GM23338 (cell line): ENCODE results near the gene NXPH3.

Source experiments
- CREB1 ChIP-seq: fragments of 250-450 bp; sonication (Bioruptor Pico); IDR thresholded peaks from 2 replicates; pipeline ENCODE4 v1.5.0; 2020; ENCODE audit warnings: low read depth, mild to moderate bottlenecking, moderate library complexity
- EZH2 ChIP-seq: fragments of 200-600 bp; sonication (generic); IDR thresholded peaks from one replicate; pipeline ENCODE4 v1.8.0; 2017; ENCODE audit warnings: antibody characterized with exemption, mild to moderate bottlenecking, low read depth; ENCODE audit not compliant: unreplicated experiment
- EZH2phosphoT487 ChIP-seq: fragments of 200-600 bp; sonication (generic); IDR thresholded peaks from one replicate; pipeline ENCODE4 v1.8.1; 2018; ENCODE audit warnings: antibody characterized with exemption; ENCODE audit not compliant: unreplicated experiment
- JUNB ChIP-seq: IDR thresholded peaks from one replicate; pipeline ENCODE4 v1.6.1; 2016; ENCODE audit warnings: antibody characterized with exemption; ENCODE audit not compliant: unreplicated experiment
- NANOG ChIP-seq: IDR thresholded peaks from 2 replicates; pipeline ENCODE4 v1.6.1; 2016; ENCODE audit warnings: antibody characterized with exemption, borderline replicate concordance
- POLR2AphosphoS5 ChIP-seq: IDR thresholded peaks from 2 replicates; pipeline ENCODE4 v1.6.1; 2016; ENCODE audit warnings: antibody characterized with exemption, low read depth
- ZNF114 ChIP-seq: fragments of 250-450 bp; sonication (Bioruptor Pico); IDR thresholded peaks from 2 replicates; pipeline ENCODE4 v1.5.0; 2020; ENCODE audit warnings: mild to moderate bottlenecking, moderate library complexity
- ZNF331 ChIP-seq: fragments of 250-450 bp; sonication (Bioruptor Pico); IDR thresholded peaks from 2 replicates; pipeline ENCODE4 v1.5.0; 2020; ENCODE audit warnings: low read depth, mild to moderate bottlenecking, moderate library complexity
- TF ChIP-seq, protein P1 (sequence below), 2 experiments: fragments of 200-600 bp in 1 of 2; sonication (generic) in 1 of 2; conservative IDR thresholded peaks; 2 replicates each; pipeline versions ENCODE4 v1.5.1 to v1.6.1; 2016 to 2017; ENCODE audit warnings: antibody characterized with exemption in 2 of 2, low read depth in 2 of 2, mild to moderate bottlenecking in 2 of 2, moderate library complexity in 1 of 2
- TF ChIP-seq, protein P2 (sequence below): IDR thresholded peaks from one replicate; pipeline ENCODE4 v1.6.1; 2018; ENCODE audit warnings: antibody characterized with exemption; ENCODE audit not compliant: unreplicated experiment
- TF ChIP-seq, protein P3 (sequence below): IDR thresholded peaks from 2 replicates; pipeline ENCODE4 v1.6.1; 2016; ENCODE audit warnings: antibody characterized with exemption
- TF ChIP-seq, protein P4 (sequence below): fragments of 250-450 bp; sonication (Bioruptor Pico); IDR thresholded peaks from 2 replicates; pipeline ENCODE4 v1.5.0; 2020; ENCODE audit warnings: mild to moderate bottlenecking, moderate library complexity

DNA sequence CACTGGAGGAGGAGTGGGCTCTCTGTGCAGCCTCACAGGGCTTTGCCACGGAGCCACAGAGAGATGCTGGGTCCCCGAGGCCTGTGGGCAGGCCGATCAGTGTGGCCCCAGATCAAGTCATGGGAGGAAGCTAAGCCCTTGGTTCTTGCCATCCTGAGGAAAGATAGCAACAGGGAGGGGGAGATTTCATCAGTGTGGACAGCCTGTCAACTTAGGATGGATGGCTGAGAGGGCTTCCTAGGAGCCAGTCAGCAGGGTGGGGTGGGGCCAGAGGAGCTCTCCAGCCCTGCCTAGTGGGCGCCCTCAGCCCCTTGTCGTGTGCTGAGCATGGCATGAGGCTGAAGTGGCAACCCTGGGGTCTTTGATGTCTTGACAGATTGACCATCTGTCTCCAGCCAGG is 3.9 kb downstream of the NXPH3 start:
- TF ChIP-seq, protein P1, sequence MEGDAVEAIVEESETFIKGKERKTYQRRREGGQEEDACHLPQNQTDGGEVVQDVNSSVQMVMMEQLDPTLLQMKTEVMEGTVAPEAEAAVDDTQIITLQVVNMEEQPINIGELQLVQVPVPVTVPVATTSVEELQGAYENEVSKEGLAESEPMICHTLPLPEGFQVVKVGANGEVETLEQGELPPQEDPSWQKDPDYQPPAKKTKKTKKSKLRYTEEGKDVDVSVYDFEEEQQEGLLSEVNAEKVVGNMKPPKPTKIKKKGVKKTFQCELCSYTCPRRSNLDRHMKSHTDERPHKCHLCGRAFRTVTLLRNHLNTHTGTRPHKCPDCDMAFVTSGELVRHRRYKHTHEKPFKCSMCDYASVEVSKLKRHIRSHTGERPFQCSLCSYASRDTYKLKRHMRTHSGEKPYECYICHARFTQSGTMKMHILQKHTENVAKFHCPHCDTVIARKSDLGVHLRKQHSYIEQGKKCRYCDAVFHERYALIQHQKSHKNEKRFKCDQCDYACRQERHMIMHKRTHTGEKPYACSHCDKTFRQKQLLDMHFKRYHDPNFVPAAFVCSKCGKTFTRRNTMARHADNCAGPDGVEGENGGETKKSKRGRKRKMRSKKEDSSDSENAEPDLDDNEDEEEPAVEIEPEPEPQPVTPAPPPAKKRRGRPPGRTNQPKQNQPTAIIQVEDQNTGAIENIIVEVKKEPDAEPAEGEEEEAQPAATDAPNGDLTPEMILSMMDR (conservative IDR thresholded peaks at IDR 0.05; ENCODE audit: low read depth in 2 of 2), result no peak
- TF ChIP-seq POLR2AphosphoS5, result no peak
- TF ChIP-seq CREB1 (CRISPR knock-in tag), result no peak
- TF ChIP-seq, protein P2, sequence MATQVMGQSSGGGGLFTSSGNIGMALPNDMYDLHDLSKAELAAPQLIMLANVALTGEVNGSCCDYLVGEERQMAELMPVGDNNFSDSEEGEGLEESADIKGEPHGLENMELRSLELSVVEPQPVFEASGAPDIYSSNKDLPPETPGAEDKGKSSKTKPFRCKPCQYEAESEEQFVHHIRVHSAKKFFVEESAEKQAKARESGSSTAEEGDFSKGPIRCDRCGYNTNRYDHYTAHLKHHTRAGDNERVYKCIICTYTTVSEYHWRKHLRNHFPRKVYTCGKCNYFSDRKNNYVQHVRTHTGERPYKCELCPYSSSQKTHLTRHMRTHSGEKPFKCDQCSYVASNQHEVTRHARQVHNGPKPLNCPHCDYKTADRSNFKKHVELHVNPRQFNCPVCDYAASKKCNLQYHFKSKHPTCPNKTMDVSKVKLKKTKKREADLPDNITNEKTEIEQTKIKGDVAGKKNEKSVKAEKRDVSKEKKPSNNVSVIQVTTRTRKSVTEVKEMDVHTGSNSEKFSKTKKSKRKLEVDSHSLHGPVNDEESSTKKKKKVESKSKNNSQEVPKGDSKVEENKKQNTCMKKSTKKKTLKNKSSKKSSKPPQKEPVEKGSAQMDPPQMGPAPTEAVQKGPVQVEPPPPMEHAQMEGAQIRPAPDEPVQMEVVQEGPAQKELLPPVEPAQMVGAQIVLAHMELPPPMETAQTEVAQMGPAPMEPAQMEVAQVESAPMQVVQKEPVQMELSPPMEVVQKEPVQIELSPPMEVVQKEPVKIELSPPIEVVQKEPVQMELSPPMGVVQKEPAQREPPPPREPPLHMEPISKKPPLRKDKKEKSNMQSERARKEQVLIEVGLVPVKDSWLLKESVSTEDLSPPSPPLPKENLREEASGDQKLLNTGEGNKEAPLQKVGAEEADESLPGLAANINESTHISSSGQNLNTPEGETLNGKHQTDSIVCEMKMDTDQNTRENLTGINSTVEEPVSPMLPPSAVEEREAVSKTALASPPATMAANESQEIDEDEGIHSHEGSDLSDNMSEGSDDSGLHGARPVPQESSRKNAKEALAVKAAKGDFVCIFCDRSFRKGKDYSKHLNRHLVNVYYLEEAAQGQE, result no peak
- TF ChIP-seq NANOG, result no peak
- no peak for TF ChIP-seq EZH2
- no peak for TF ChIP-seq EZH2phosphoT487
- TF ChIP-seq ZNF114 (CRISPR knock-in tag), result no peak
- TF ChIP-seq JUNB, result no peak
- TF ChIP-seq, protein P3, sequence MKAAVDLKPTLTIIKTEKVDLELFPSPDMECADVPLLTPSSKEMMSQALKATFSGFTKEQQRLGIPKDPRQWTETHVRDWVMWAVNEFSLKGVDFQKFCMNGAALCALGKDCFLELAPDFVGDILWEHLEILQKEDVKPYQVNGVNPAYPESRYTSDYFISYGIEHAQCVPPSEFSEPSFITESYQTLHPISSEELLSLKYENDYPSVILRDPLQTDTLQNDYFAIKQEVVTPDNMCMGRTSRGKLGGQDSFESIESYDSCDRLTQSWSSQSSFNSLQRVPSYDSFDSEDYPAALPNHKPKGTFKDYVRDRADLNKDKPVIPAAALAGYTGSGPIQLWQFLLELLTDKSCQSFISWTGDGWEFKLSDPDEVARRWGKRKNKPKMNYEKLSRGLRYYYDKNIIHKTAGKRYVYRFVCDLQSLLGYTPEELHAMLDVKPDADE, result no peak
- TF ChIP-seq, protein P4, sequence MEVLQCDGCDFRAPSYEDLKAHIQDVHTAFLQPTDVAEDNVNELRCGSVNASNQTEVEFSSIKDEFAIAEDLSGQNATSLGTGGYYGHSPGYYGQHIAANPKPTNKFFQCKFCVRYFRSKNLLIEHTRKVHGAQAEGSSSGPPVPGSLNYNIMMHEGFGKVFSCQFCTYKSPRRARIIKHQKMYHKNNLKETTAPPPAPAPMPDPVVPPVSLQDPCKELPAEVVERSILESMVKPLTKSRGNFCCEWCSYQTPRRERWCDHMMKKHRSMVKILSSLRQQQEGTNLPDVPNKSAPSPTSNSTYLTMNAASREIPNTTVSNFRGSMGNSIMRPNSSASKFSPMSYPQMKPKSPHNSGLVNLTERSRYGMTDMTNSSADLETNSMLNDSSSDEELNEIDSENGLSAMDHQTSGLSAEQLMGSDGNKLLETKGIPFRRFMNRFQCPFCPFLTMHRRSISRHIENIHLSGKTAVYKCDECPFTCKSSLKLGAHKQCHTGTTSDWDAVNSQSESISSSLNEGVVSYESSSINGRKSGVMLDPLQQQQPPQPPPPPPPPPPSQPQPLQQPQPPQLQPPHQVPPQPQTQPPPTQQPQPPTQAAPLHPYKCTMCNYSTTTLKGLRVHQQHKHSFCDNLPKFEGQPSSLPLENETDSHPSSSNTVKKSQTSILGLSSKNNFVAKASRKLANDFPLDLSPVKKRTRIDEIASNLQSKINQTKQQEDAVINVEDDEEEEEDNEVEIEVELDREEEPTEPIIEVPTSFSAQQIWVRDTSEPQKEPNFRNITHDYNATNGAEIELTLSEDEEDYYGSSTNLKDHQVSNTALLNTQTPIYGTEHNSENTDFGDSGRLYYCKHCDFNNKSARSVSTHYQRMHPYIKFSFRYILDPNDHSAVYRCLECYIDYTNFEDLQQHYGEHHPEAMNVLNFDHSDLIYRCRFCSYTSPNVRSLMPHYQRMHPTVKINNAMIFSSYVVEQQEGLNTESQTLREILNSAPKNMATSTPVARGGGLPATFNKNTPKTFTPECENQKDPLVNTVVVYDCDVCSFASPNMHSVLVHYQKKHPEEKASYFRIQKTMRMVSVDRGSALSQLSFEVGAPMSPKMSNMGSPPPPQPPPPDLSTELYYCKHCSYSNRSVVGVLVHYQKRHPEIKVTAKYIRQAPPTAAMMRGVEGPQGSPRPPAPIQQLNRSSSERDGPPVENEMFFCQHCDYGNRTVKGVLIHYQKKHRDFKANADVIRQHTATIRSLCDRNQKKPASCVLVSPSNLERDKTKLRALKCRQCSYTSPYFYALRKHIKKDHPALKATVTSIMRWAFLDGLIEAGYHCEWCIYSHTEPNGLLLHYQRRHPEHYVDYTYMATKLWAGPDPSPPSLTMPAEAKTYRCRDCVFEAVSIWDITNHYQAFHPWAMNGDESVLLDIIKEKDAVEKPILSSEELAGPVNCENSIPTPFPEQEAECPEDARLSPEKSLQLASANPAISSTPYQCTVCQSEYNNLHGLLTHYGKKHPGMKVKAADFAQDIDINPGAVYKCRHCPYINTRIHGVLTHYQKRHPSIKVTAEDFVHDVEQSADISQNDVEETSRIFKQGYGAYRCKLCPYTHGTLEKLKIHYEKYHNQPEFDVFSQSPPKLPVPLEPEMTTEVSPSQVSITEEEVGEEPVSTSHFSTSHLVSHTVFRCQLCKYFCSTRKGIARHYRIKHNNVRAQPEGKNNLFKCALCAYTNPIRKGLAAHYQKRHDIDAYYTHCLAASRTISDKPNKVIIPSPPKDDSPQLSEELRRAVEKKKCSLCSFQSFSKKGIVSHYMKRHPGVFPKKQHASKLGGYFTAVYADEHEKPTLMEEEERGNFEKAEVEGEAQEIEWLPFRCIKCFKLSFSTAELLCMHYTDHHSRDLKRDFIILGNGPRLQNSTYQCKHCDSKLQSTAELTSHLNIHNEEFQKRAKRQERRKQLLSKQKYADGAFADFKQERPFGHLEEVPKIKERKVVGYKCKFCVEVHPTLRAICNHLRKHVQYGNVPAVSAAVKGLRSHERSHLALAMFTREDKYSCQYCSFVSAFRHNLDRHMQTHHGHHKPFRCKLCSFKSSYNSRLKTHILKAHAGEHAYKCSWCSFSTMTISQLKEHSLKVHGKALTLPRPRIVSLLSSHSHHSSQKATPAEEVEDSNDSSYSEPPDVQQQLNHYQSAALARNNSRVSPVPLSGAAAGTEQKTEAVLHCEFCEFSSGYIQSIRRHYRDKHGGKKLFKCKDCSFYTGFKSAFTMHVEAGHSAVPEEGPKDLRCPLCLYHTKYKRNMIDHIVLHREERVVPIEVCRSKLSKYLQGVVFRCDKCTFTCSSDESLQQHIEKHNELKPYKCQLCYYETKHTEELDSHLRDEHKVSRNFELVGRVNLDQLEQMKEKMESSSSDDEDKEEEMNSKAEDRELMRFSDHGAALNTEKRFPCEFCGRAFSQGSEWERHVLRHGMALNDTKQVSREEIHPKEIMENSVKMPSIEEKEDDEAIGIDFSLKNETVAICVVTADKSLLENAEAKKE, result no peak
- TF ChIP-seq ZNF331 (CRISPR knock-in tag), result no peak
